Mesenchymal stem cell (in vitro differentiated cells and primary cell): ENCODE data around the gene BCL3.

Experiments used
- DNase-seq: peaks from one replicate; pipeline ENCODE4 v3.0.0-alpha.2; 2013
- H2AFZ ChIP-seq: one replicate; pipeline ENCODE4 v1.6.1; 2013; ENCODE audit warnings: low read depth, mild to moderate bottlenecking, control low read depth, inconsistent platforms, low read length, moderate library complexity
- H2AK5ac ChIP-seq: 2 replicates; pipeline ENCODE4 v1.6.1; 2013; ENCODE audit warnings: low read length, moderate library complexity, mild to moderate bottlenecking, inconsistent platforms; ENCODE audit not compliant: severe bottlenecking
- H2BK120ac ChIP-seq: one replicate; pipeline ENCODE4 v1.6.1; 2013; ENCODE audit warnings: low read depth, mild to moderate bottlenecking, inconsistent platforms, low read length, moderate library complexity
- H2BK12ac ChIP-seq, 2 experiments: one replicate each; pipeline ENCODE4 v1.6.1; 2013; ENCODE audit warnings: inconsistent platforms in 2 of 2, low read length in 2 of 2, mild to moderate bottlenecking in 2 of 2, moderate library complexity in 2 of 2, control low read depth in 1 of 2
- H2BK15ac ChIP-seq: one replicate; pipeline ENCODE4 v1.6.1; 2013; ENCODE audit warnings: mild to moderate bottlenecking, low read depth, inconsistent platforms; ENCODE audit not compliant: poor library complexity, severe bottlenecking
- H2BK5ac ChIP-seq: 2 replicates; pipeline ENCODE4 v1.6.1; 2013; ENCODE audit warnings: low read depth, mild to moderate bottlenecking, low read length, control low read depth, inconsistent platforms; ENCODE audit not compliant: poor library complexity, severe bottlenecking
- H3K14ac ChIP-seq, 2 experiments: one replicate each; pipeline ENCODE4 v1.6.1; 2013; ENCODE audit warnings: inconsistent platforms in 2 of 2, low read length in 2 of 2, control low read depth in 1 of 2, mild to moderate bottlenecking in 1 of 2, moderate library complexity in 1 of 2
- H3K18ac ChIP-seq, 2 experiments: one replicate each; pipeline ENCODE4 v1.6.1; 2013; ENCODE audit warnings: inconsistent platforms in 2 of 2, low read length in 2 of 2, control low read depth in 1 of 2, low read depth in 1 of 2, mild to moderate bottlenecking in 1 of 2
- H3K23ac ChIP-seq, 2 experiments: one replicate each; pipeline ENCODE4 v1.6.1; 2013; ENCODE audit warnings: inconsistent platforms in 2 of 2, low read length in 2 of 2, mild to moderate bottlenecking in 2 of 2, moderate library complexity in 2 of 2, control low read depth in 1 of 2
- H3K27ac ChIP-seq: 2 replicates; pipeline ENCODE4 v1.5.1; 2013; ENCODE audit warnings: mild to moderate bottlenecking, moderate library complexity, low read length, control low read depth, inconsistent platforms; ENCODE audit not compliant: poor library complexity, severe bottlenecking
- H3K27me3 ChIP-seq, 2 experiments: 2 replicates each; pipeline versions ENCODE4 v1.6.1 to v1.7.0; 2013; ENCODE audit warnings: low read length in 2 of 2, mild to moderate bottlenecking in 2 of 2, moderate library complexity in 2 of 2, control low read depth in 1 of 2, inconsistent platforms in 1 of 2; ENCODE audit not compliant: control insufficient read depth in 1 of 2, insufficient read depth in 1 of 2
- H3K36me3 ChIP-seq, 2 experiments: 2 replicates each; pipeline versions ENCODE4 v1.6.1 to v1.7.0; 2013; ENCODE audit warnings: low read length in 2 of 2, control low read depth in 1 of 2, inconsistent platforms in 1 of 2, low read depth in 1 of 2, mild to moderate bottlenecking in 1 of 2; ENCODE audit not compliant: insufficient read depth in 2 of 2, control insufficient read depth in 1 of 2
- H3K4ac ChIP-seq, 2 experiments: one replicate each; pipeline ENCODE4 v1.6.1; 2013; ENCODE audit warnings: inconsistent platforms in 2 of 2, low read length in 2 of 2, mild to moderate bottlenecking in 2 of 2, moderate library complexity in 2 of 2, control low read depth in 1 of 2, low read depth in 1 of 2
- H3K4me1 ChIP-seq: 2 replicates; pipeline ENCODE4 v1.6.1; 2013; ENCODE audit warnings: low read depth, low read length, control low read depth; ENCODE audit not compliant: control insufficient read depth, insufficient read depth
- H3K4me2 ChIP-seq: 2 replicates; pipeline ENCODE4 v1.6.1; 2013; ENCODE audit warnings: low read length, mild to moderate bottlenecking, inconsistent platforms; ENCODE audit not compliant: poor library complexity, severe bottlenecking
- H3K4me3 ChIP-seq, 2 experiments: 2 replicates each; pipeline versions ENCODE4 v1.5.1 to v1.7.0; 2013; ENCODE audit warnings: low read length in 2 of 2, mild to moderate bottlenecking in 2 of 2, control low read depth in 1 of 2, low read depth in 1 of 2; ENCODE audit not compliant: insufficient read depth in 1 of 2
- H3K79me1 ChIP-seq: replicated peaks from 2 replicates; pipeline ENCODE4 v1.6.1; 2013; ENCODE audit warnings: mild to moderate bottlenecking, control low read depth, low read length, inconsistent platforms; ENCODE audit not compliant: poor library complexity, severe bottlenecking
- H3K9ac ChIP-seq: 2 replicates; pipeline ENCODE4 v1.7.0; 2013; ENCODE audit warnings: mild to moderate bottlenecking, low read length, moderate library complexity
- H3K9me3 ChIP-seq: 2 replicates; pipeline ENCODE4 v1.7.0; 2013; ENCODE audit warnings: mild to moderate bottlenecking, low read length; ENCODE audit not compliant: control insufficient read depth
- H4K8ac ChIP-seq: one replicate; pipeline ENCODE4 v1.6.1; 2013; ENCODE audit warnings: inconsistent platforms, mild to moderate bottlenecking, low read length, moderate library complexity
- H4K91ac ChIP-seq: one replicate; pipeline ENCODE4 v1.6.1; 2013; ENCODE audit warnings: mild to moderate bottlenecking, low read length, inconsistent platforms
- WGBS: methylation state at CpG from one replicate; pipeline ENCODE4 v1.1.7; 2013; ENCODE audit warnings: mixed read lengths; 5-methylcytosine and 5-hydroxymethylcytosine counted together

BCL3 gene

DNA sequence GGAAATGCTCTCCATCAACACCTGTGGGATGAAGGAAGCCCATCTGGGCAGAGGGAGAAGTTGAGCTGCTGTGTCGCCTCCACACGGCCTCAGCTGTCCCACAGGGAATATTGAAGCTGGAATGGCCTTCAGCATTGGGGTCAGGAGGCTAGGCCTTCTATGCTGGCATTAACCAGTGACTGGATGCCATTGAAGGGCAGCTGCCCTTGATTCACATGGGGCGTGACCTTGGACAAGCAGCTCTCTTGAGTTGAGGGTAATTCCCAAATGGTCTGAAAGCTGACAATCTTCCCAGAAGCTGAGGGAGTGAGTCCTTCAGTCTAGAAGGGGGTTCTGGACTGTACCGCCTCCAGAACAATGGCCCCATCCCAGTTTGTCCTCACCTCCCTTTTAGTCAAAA is 6.7 kb downstream of the BCL3 start:
- Histone ChIP-seq H2BK5ac (no peak overlapping the region), H3K4me2 (no peak overlapping the region), H3K14ac (peak overlapping the region in 1 of 2 experiments; percentile 49), H3K4me3 (peak overlapping the region in 1 of 2 experiments; percentile 79), H2BK15ac (peak overlapping the region; percentile 77), H3K27me3 (no peaks in the 10 kb centered on the region), H2AFZ (no peak overlapping the region), H2AK5ac (peak overlapping the region; percentile 76), H3K79me1 (peaks cover 6% of the 10 kb centered on the region), H2BK12ac (peak overlapping the region; percentile 75 to 84), H3K27ac (no peak overlapping the region), H4K8ac (peak overlapping the region; percentile 86), H3K9ac (peak overlapping the region; percentile 71), H4K91ac (peak overlapping the region; percentile 65), H2BK120ac (peak overlapping the region; percentile 91), H3K9me3 (no peaks in the 10 kb centered on the region), H3K18ac (peak overlapping the region; percentile 76 to 81), H3K23ac (no peak overlapping the region), H3K4me1 (peaks cover 67% of the 10 kb centered on the region), H3K36me3 (peaks cover 39 to 69% of the 10 kb centered on the region in 2 experiments), H3K4ac (peak overlapping the region; percentile 32 to 73)
- DNase-seq: no peak
- WGBS: 91% methylated on average over 4 of the region's 4 CpGs

DNA sequence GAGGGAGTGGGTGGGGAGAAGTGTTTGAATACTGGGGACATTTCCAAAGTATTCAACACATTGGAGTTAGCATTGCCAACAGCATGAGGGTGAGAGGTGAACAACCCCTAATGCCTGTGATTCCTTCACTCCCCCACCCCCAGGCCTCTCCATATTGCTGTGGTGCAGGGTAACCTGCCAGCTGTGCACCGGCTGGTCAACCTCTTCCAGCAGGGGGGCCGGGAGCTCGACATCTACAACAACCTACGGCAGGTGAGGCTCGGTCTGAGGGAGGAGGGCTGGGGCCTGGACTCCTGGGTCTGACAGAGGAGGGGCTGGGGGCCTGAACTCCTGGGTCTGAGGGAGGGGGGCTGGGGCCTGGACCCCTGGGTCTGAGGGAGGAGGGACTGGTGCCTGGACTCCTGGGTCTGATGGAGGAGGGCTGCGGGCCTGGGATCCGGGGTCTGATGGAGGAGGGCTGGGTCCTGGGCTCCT is 7.6 kb downstream of the BCL3 start:
- H3K27me3 ChIP-seq: no peaks in the 10 kb centered on the region
- no peak overlapping the region for H2BK5ac ChIP-seq
- peaks cover 63% of the 10 kb centered on the region for H3K4me1 ChIP-seq
- H3K27ac ChIP-seq: no peak overlapping the region
- H4K91ac ChIP-seq: peak overlapping the region; percentile 15
- H3K4me3 ChIP-seq: peak overlapping the region in 1 of 2 experiments; percentile 7
- WGBS: 85% methylated on average over 7 of the region's 7 CpGs
- no peak overlapping the region for H2AFZ ChIP-seq
- H3K4ac ChIP-seq: peak overlapping the region in 1 of 2 experiments; percentile 4
- H2BK15ac ChIP-seq: peak overlapping the region; percentile 87
- peak overlapping the region in 1 of 2 experiments; percentile 64 for H3K18ac ChIP-seq
- H4K8ac ChIP-seq: peak overlapping the region; percentile 35
- H3K9me3 ChIP-seq: no peaks in the 10 kb centered on the region
- peaks cover 39 to 69% of the 10 kb centered on the region in 2 experiments for H3K36me3 ChIP-seq
- H2AK5ac ChIP-seq: no peak overlapping the region
- peak overlapping the region; percentile 6 for H3K9ac ChIP-seq
- H2BK120ac ChIP-seq: peak overlapping the region; percentile 50
- no peak overlapping the region for H3K23ac ChIP-seq
- DNase-seq: no peak
- peak overlapping the region in 1 of 2 experiments; percentile 92 for H2BK12ac ChIP-seq
- H3K4me2 ChIP-seq: no peak overlapping the region
- H3K14ac ChIP-seq: peak overlapping the region in 1 of 2 experiments; percentile 13
- H3K79me1 ChIP-seq: peaks cover 2% of the 10 kb centered on the region

DNA sequence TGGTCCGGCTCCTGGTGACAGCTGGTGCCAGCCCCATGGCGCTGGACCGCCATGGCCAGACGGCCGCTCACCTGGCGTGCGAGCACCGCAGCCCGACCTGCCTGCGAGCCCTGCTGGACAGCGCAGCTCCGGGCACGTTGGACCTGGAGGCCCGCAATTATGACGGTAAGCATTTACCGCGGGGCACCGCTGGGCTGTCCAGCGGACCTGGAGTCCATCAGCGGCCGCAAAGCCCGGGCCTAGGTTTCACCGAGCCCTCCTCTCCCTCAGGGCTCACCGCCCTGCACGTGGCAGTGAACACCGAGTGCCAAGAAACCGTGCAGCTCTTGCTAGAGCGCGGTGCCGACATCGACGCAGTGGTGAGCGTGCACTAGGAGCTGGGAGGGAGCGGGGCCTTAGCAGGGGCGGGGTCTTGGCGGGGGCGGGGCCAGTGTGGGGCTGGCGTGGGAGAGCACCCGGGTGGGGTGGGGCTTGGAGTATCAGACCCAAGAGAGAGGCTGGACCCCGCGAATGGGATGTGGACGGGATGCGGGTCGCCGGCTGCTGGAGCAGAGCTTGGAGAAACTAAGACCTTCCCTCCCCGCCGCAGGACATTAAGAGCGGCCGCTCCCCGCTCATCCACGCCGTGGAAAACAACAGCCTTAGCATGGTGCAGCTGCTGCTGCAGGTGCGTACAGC is 8.7 kb downstream of the BCL3 start:
- no peak overlapping the region for H2AFZ ChIP-seq
- H2BK15ac ChIP-seq: peak overlapping the region; percentile 87
- no peak overlapping the region for H3K27ac ChIP-seq
- H3K9me3 ChIP-seq: no peaks in the 10 kb centered on the region
- peak overlapping the region; percentile 97 for H4K91ac ChIP-seq
- H3K27me3 ChIP-seq: no peaks in the 10 kb centered on the region
- peak overlapping the region; percentile 75 for H3K9ac ChIP-seq
- H3K4ac ChIP-seq: peak overlapping the region; percentile 71 to 86
- peak overlapping the region in 1 of 2 experiments; percentile 2 for H3K23ac ChIP-seq
- H2BK12ac ChIP-seq: peak overlapping the region; percentile 92 to 97
- peak overlapping the region; percentile 93 for H4K8ac ChIP-seq
- peaks cover 60% of the 10 kb centered on the region for H3K4me1 ChIP-seq
- WGBS: 7% methylated on average over 52 of the region's 53 CpGs
- H3K79me1 ChIP-seq: peaks cover 2% of the 10 kb centered on the region
- H2BK5ac ChIP-seq: no peak overlapping the region
- H3K14ac ChIP-seq: peak overlapping the region in 1 of 2 experiments; percentile 92
- H2BK120ac ChIP-seq: peak overlapping the region; percentile 44
- peaks cover 34 to 61% of the 10 kb centered on the region in 2 experiments for H3K36me3 ChIP-seq
- peak overlapping the region; percentile 79 for H3K4me2 ChIP-seq
- peak; percentile 85 for DNase-seq
- peak overlapping the region; percentile 33 for H2AK5ac ChIP-seq
- H3K4me3 ChIP-seq: peak overlapping the region; percentile 49 to 72
- H3K18ac ChIP-seq: peak overlapping the region; percentile 93 to 98

DNA sequence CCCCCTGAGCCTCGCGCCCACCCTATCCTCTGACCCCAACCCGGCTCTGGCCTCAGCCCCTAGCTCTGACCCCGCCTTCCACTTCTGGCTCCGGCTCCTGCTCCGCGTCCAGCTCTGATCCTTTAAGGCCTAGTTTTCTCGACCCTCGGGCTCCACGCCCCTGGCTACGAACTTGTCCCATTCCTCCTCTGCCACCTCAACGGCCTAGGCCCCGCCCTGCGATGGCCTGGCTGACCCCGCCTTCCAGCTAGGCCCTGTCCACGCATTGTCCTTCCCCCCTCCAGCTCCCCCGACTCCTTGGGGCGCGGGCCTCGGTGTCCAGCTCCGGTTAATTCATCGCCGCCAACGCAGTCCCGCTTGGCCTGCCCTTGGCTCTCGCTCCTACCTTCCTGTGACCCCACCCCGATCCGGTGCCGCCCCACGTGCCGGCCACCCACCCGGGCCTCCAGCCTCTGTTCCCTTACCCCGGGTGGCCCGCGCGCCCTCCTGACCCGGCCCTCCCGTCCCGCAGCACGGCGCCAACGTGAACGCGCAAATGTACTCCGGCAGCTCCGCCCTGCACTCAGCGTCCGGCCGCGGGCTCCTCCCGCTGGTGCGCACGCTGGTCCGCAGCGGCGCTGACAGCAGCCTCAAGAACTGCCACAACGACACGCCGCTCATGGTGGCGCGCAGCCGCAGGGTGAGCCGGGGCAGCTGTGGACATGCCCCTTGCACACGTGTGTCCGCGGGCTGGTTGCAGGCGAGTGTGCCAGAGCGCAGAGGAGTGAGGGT is 9.4 kb downstream of the BCL3 start:
- Histone ChIP-seq H3K9me3 (no peaks in the 10 kb centered on the region), H3K4me1 (peaks cover 55% of the 10 kb centered on the region), H4K91ac (peak overlapping the region; percentile 67), H3K23ac (peak overlapping the region in 1 of 2 experiments; percentile 16), H3K27me3 (no peaks in the 10 kb centered on the region), H3K4me3 (peak overlapping the region; percentile 49 to 72), H2AFZ (no peak overlapping the region), H2BK120ac (peak overlapping the region; percentile 44), H3K4me2 (peak overlapping the region; percentile 79), H3K36me3 (peaks cover 34 to 53% of the 10 kb centered on the region in 2 experiments), H3K4ac (peak overlapping the region; percentile 62 to 69), H3K79me1 (peaks cover 2% of the 10 kb centered on the region), H2BK12ac (peak overlapping the region; percentile 61 to 88), H2BK15ac (peak overlapping the region; percentile 15), H4K8ac (peak overlapping the region; percentile 74), H2AK5ac (no peak overlapping the region), H3K18ac (peak overlapping the region; percentile 74 to 98), H3K27ac (no peak overlapping the region), H3K14ac (peak overlapping the region in 1 of 2 experiments; percentile 69), H3K9ac (peak overlapping the region; percentile 75), H2BK5ac (no peak overlapping the region)
- DNase-seq: peak; percentile 88
- WGBS: under 1% methylated on average over 68 of the region's 68 CpGs
